ENCODE measurements around the gene CARHSP1.
"Not testable (repeated sequence)": the region's sequence is repeated elsewhere in the genome, so short reads cannot be mapped to it uniquely, and the experiment has no call there.

The CARHSP1 gene

GRCh38 chr16:8872071-8872470, 3.3 kb upstream of the CARHSP1 start:
- DNase-seq (ENCODE audit: low read depth in 2 of 2): no peak

- DNase-seq (ENCODE audit: low read depth in 2 of 2): not testable (repeated sequence)
Measured at GRCh38 chr16:8869988-8870241, 1.1 kb upstream of the CARHSP1 start.

- no peak for DNase-seq (ENCODE audit: low read depth in 2 of 2)
Measured at GRCh38 chr16:8869212-8869987, 594 bp upstream of the CARHSP1 start.

GRCh38 chr16:8867932-8868415, 832 bp downstream of the CARHSP1 start:
- no peak for DNase-seq (ENCODE audit: low read depth in 2 of 2)

GRCh38 chr16:8867216-8867931, 1.4 kb downstream of the CARHSP1 start:
- DNase-seq (ENCODE audit: low read depth in 2 of 2): no peak

- no peak for DNase-seq (ENCODE audit: low read depth in 2 of 2)
Measured at GRCh38 chr16:8866884-8867215, 2.0 kb downstream of the CARHSP1 start.

GRCh38 chr16:8866118-8866883, 2.5 kb downstream of the CARHSP1 start:
- no peak for DNase-seq (ENCODE audit: low read depth in 2 of 2)

GRCh38 chr16:8865145-8865882, 3.5 kb downstream of the CARHSP1 start:
- no peak for DNase-seq (ENCODE audit: low read depth in 2 of 2)

- no peak for DNase-seq (ENCODE audit: low read depth in 2 of 2)
Measured at GRCh38 chr16:8864480-8865110, 4.2 kb downstream of the CARHSP1 start.

- DNase-seq (ENCODE audit: low read depth in 2 of 2): no peak
Measured at GRCh38 chr16:8863594-8864424, 5.0 kb downstream of the CARHSP1 start.

GRCh38 chr16:8862309-8863130, 6.3 kb downstream of the CARHSP1 start:
- DNase-seq (ENCODE audit: low read depth in 2 of 2): no peak

GRCh38 chr16:8861563-8862308, 7.1 kb downstream of the CARHSP1 start:
- DNase-seq (ENCODE audit: low read depth in 2 of 2): no peak

GRCh38 chr16:8859913-8860881, 8.6 kb downstream of the CARHSP1 start:
- no peak for DNase-seq (ENCODE audit: low read depth in 2 of 2)

- no peak for DNase-seq (ENCODE audit: low read depth in 2 of 2)
Measured at GRCh38 chr16:8858994-8859912, 9.6 kb downstream of the CARHSP1 start.

GRCh38 chr16:8855972-8856371, 12.8 kb downstream of the CARHSP1 start:
- no peak for DNase-seq (ENCODE audit: low read depth in 2 of 2)

GRCh38 chr16:8855051-8855786, 13.6 kb downstream of the CARHSP1 start:
- DNase-seq (ENCODE audit: low read depth in 2 of 2): no peak
